Measurements from ENCODE around the gene ACER2. TPM values are rescaled to one million over a fixed set of nuclear protein-coding genes. Genes with fewer than 3 reads are reported as not detected.

The ACER2 gene
- total and polyA plus RNA-seq, 2 donors (not counting 1 experiment from before 2014, with no cell fraction given): 1.2 to 4.5 TPM

GRCh38 chr9:19493876-19494275 is 85.1 kb downstream of the ACER2 start:
- H3K4me2 ChIP-seq (ENCODE audit: extremely low read depth, insufficient read depth, low read length): peak overlapping the region; percentile 55
- peak overlapping the region; percentile 73 for H3K9ac ChIP-seq (ENCODE audit: insufficient read depth, low read length)

GRCh38 chr9:19495186-19496028 is 86.6 kb downstream of the ACER2 start:
- Histone ChIP-seq H3K79me2 (ENCODE audit: control insufficient read depth, insufficient read depth, low read length) (no peaks in the 10 kb centered on the region), H3K4me1 (ENCODE audit: control insufficient read depth, extremely low read depth, insufficient read depth, low read length) (peaks cover 6% of the 10 kb centered on the region), H3K27me3 (ENCODE audit: control insufficient read depth, insufficient read depth, low read length) (peaks cover 4% of the 10 kb centered on the region), H4K20me1 (ENCODE audit: control insufficient read depth, extremely low read depth, insufficient read depth, low read length) (no peaks in the 10 kb centered on the region), H3K4me3 (replicated peaks in 1 of 4; ENCODE audit: control extremely low read depth in 1 of 4, insufficient read depth in 1 of 4, low read depth in 3 of 4, low read length in 4 of 4) (no peak overlapping the region), H3K9me3 (ENCODE audit: control insufficient read depth, insufficient read depth, low read depth, low read length) (no peaks in the 10 kb centered on the region), H3K9ac (ENCODE audit: insufficient read depth, low read length) (no peak overlapping the region), H3K4me2 (ENCODE audit: extremely low read depth, insufficient read depth, low read length) (no peak overlapping the region), H3K36me3 (ENCODE audit: control insufficient read depth, insufficient read depth, low read length) (no peaks in the 10 kb centered on the region), H3K27ac (ENCODE audit: insufficient read depth, low read length) (no peak overlapping the region), H2AFZ (ENCODE audit: low read length) (no peak overlapping the region)
- no peak for DNase-seq (ENCODE audit: low read depth in 2 of 2)
- no peak for TF ChIP-seq EZH2 (IDR thresholded peaks at IDR 0.05; ENCODE audit: low read length, missing control alignments)
- TF ChIP-seq, protein P1, sequence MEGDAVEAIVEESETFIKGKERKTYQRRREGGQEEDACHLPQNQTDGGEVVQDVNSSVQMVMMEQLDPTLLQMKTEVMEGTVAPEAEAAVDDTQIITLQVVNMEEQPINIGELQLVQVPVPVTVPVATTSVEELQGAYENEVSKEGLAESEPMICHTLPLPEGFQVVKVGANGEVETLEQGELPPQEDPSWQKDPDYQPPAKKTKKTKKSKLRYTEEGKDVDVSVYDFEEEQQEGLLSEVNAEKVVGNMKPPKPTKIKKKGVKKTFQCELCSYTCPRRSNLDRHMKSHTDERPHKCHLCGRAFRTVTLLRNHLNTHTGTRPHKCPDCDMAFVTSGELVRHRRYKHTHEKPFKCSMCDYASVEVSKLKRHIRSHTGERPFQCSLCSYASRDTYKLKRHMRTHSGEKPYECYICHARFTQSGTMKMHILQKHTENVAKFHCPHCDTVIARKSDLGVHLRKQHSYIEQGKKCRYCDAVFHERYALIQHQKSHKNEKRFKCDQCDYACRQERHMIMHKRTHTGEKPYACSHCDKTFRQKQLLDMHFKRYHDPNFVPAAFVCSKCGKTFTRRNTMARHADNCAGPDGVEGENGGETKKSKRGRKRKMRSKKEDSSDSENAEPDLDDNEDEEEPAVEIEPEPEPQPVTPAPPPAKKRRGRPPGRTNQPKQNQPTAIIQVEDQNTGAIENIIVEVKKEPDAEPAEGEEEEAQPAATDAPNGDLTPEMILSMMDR (conservative IDR thresholded peaks at IDR 0.05 in 1 of 2, IDR thresholded peaks at IDR 0.05 in 1 of 2; ENCODE audit: low read depth in 1 of 2, low read length in 2 of 2): no peak

More at GRCh38 chr9:19493876-19494275, 85.1 kb downstream of the ACER2 start:
- peak overlapping the region; percentile 44 to 59 (median 54) for H3K4me3 ChIP-seq (replicated peaks in 1 of 4; ENCODE audit: control extremely low read depth in 1 of 4, insufficient read depth in 1 of 4, low read depth in 3 of 4, low read length in 4 of 4)
- TF ChIP-seq EZH2 (IDR thresholded peaks at IDR 0.05; ENCODE audit: low read length, missing control alignments): no peak
- TF ChIP-seq, protein P1 (conservative IDR thresholded peaks at IDR 0.05 in 1 of 2, IDR thresholded peaks at IDR 0.05 in 1 of 2; ENCODE audit: low read depth in 1 of 2, low read length in 2 of 2): no peak
- peak overlapping the region; percentile 93 for H3K27ac ChIP-seq (ENCODE audit: insufficient read depth, low read length)
- H3K4me1 ChIP-seq (ENCODE audit: control insufficient read depth, extremely low read depth, insufficient read depth, low read length): peaks cover 6% of the 10 kb centered on the region
- H3K79me2 ChIP-seq (ENCODE audit: control insufficient read depth, insufficient read depth, low read length): no peaks in the 10 kb centered on the region
- no peak for DNase-seq (ENCODE audit: low read depth in 2 of 2)
- H3K27me3 ChIP-seq (ENCODE audit: control insufficient read depth, insufficient read depth, low read length): peaks cover 4% of the 10 kb centered on the region
- peak overlapping the region; percentile 79 for H2AFZ ChIP-seq (ENCODE audit: low read length)
- H3K9me3 ChIP-seq (ENCODE audit: control insufficient read depth, insufficient read depth, low read depth, low read length): no peaks in the 10 kb centered on the region
- no peaks in the 10 kb centered on the region for H4K20me1 ChIP-seq (ENCODE audit: control insufficient read depth, extremely low read depth, insufficient read depth, low read length)
- no peaks in the 10 kb centered on the region for H3K36me3 ChIP-seq (ENCODE audit: control insufficient read depth, insufficient read depth, low read length)

DNA sequence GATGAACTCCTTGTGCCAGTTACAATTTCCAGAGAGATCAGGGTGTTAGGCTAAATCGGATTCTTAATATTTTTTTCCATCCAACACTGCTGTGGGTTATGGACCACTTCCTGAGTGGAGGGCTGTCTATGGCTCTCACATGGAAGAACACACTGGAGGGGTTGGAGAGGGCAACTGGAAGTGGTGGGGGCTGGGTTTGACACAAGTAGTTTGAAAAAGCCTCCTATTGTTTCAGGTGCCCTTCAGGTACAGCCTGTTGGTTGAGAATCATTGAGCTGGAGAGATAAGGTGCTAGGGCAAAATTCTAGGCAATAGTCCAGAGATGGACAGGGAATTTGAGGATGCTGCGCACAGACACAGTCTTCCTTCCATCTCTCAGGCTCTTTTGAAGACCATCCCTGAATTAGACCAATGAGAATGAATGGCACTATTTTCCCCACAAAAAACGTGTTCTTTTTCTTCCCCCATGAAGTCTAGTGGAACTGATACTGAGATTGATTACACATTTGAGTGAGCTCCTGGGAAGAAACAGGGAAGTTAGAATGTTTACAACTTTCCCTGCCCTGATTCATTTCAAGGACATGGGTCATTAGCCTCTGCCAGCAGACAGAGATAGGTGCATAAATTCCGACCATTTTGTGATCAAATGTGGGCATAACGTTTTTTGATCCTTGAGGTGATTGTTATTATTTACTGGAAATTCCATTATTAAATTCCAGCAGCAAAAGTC is 87.7 kb downstream of the ACER2 start:
- Histone ChIP-seq H3K27ac (ENCODE audit: insufficient read depth, low read length) (no peak overlapping the region), H3K36me3 (ENCODE audit: control insufficient read depth, insufficient read depth, low read length) (no peaks in the 10 kb centered on the region), H3K4me3 (replicated peaks in 1 of 4; ENCODE audit: control extremely low read depth in 1 of 4, insufficient read depth in 1 of 4, low read depth in 3 of 4, low read length in 4 of 4) (no peak overlapping the region), H3K9ac (ENCODE audit: insufficient read depth, low read length) (no peak overlapping the region), H2AFZ (ENCODE audit: low read length) (no peak overlapping the region), H3K27me3 (ENCODE audit: control insufficient read depth, insufficient read depth, low read length) (peaks cover 4% of the 10 kb centered on the region), H3K79me2 (ENCODE audit: control insufficient read depth, insufficient read depth, low read length) (no peaks in the 10 kb centered on the region), H3K9me3 (ENCODE audit: control insufficient read depth, insufficient read depth, low read depth, low read length) (no peaks in the 10 kb centered on the region), H4K20me1 (ENCODE audit: control insufficient read depth, extremely low read depth, insufficient read depth, low read length) (no peaks in the 10 kb centered on the region), H3K4me2 (ENCODE audit: extremely low read depth, insufficient read depth, low read length) (no peak overlapping the region), H3K4me1 (ENCODE audit: control insufficient read depth, extremely low read depth, insufficient read depth, low read length) (peaks cover 6% of the 10 kb centered on the region)
- no peak for TF ChIP-seq EZH2 (IDR thresholded peaks at IDR 0.05; ENCODE audit: low read length, missing control alignments)
- no peak for DNase-seq (ENCODE audit: low read depth in 2 of 2)

Measured in fibroblast of lung (primary cell).